ENCODE data around the gene ZNHIT2.
"Not testable (repeated sequence)": the region's sequence is repeated elsewhere in the genome, so short reads cannot be mapped to it uniquely, and the experiment has no call there.

DNA sequence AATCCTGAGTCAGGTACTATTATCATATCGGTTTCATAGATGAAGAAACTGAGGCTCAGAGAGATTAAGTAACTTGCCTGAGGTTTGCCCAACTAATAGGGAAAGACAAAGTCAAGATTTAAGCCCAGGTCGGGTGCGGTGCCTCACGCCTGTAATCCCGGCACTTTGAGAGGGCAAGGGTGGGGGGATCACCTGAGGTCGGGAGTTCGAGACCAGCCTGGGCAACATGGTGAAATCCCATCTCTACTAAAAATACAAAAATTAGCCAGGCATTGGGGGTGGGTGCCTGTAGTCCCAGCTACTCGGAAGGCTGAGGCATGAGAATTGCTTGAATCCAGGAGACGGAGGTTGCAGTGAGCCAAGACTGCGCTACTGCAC, 32.6 kb upstream of the ZNHIT2 start:
- TF ChIP-seq, protein P1, sequence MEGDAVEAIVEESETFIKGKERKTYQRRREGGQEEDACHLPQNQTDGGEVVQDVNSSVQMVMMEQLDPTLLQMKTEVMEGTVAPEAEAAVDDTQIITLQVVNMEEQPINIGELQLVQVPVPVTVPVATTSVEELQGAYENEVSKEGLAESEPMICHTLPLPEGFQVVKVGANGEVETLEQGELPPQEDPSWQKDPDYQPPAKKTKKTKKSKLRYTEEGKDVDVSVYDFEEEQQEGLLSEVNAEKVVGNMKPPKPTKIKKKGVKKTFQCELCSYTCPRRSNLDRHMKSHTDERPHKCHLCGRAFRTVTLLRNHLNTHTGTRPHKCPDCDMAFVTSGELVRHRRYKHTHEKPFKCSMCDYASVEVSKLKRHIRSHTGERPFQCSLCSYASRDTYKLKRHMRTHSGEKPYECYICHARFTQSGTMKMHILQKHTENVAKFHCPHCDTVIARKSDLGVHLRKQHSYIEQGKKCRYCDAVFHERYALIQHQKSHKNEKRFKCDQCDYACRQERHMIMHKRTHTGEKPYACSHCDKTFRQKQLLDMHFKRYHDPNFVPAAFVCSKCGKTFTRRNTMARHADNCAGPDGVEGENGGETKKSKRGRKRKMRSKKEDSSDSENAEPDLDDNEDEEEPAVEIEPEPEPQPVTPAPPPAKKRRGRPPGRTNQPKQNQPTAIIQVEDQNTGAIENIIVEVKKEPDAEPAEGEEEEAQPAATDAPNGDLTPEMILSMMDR (IDR thresholded peaks at IDR 0.05; ENCODE audit: borderline replicate concordance, extremely low read depth, low read length, poor library complexity, severe bottlenecking) = not testable (repeated sequence)
- not testable (repeated sequence) for TF ChIP-seq EZH2 (IDR thresholded peaks at IDR 0.05; ENCODE audit: borderline replicate concordance, low read depth, low read length, severe bottlenecking)

All from DND-41 (cell line).